Immature natural killer cell (primary cell): ENCODE results near the gene METTL22. TPM values are rescaled to one million over a fixed set of nuclear protein-coding genes. Genes with fewer than 3 reads are reported as not detected.
"Not testable (repeated sequence)": the region's sequence is repeated elsewhere in the genome, so short reads cannot be mapped to it uniquely, and the experiment has no call there.

Source experiments
- DNase-seq, 3 donors: peaks; one replicate each; pipeline ENCODE4 v3.0.0; 2022; ENCODE audit warnings: mixed read lengths in 1 of 3
- H3K27ac Mint-ChIP-seq, 6 donors: one replicate each; pipeline ENCODE4 v1.8.0; 2020; ENCODE audit warnings: mixed read lengths in 6 of 6, mild to moderate bottlenecking in 5 of 6, inconsistent platforms in 4 of 6, moderate library complexity in 3 of 6
- H3K27me3 Mint-ChIP-seq, 3 donors: one replicate each; pipeline ENCODE4 v1.8.0; 2020 to 2021; ENCODE audit warnings: low read depth in 3 of 3, mild to moderate bottlenecking in 3 of 3, mixed read lengths in 3 of 3, moderate library complexity in 3 of 3, inconsistent platforms in 1 of 3
- H3K36me3 Mint-ChIP-seq, 3 donors: one replicate each; pipeline ENCODE4 v1.8.0; 2020; ENCODE audit warnings: mixed read lengths in 3 of 3, inconsistent platforms in 2 of 3, mild to moderate bottlenecking in 2 of 3
- H3K4me1 Mint-ChIP-seq, 2 donors: one replicate each; pipeline ENCODE4 v1.8.0; 2020; ENCODE audit warnings: inconsistent platforms in 2 of 2, mild to moderate bottlenecking in 2 of 2, mixed read lengths in 2 of 2, moderate library complexity in 1 of 2
- H3K4me3 Mint-ChIP-seq, 5 donors: one replicate each; pipeline ENCODE4 v1.8.0; 2020; ENCODE audit warnings: mild to moderate bottlenecking in 5 of 5, mixed read lengths in 5 of 5, inconsistent platforms in 3 of 5, moderate library complexity in 3 of 5
- H3K9me3 Mint-ChIP-seq, 6 donors: one replicate each; pipeline ENCODE4 v1.8.0; 2020; ENCODE audit warnings: mild to moderate bottlenecking in 6 of 6, mixed read lengths in 6 of 6, inconsistent platforms in 4 of 6, moderate library complexity in 3 of 6
- polyA plus RNA-seq, 3 donors: library from polyadenylated mRNA; unstranded; fragments of 300-500 nt; fragmentation: Illumina TruSeq; gene quantifications; one replicate each; pipeline ENCODE4 v1.2.3, GENCODE V29; 2021

The METTL22 gene
- polyA plus RNA-seq, 3 donors from 2014 or later = 7.5 to 9.9 (median 9.4) TPM

GRCh38 chr16:8647721-8648318 is 26.3 kb downstream of the METTL22 start:
- no peak overlapping the region for H3K4me3 Mint-ChIP-seq
- H3K27ac Mint-ChIP-seq = no peak overlapping the region
- peaks cover 25 to 40% (median 26%) of the 10 kb centered on the region in 3 donors for H3K36me3 Mint-ChIP-seq
- H3K4me1 Mint-ChIP-seq = peaks cover 12 to 13% of the 10 kb centered on the region in 2 donors
- H3K9me3 Mint-ChIP-seq = no peaks in the 10 kb centered on the region
- DNase-seq = no peak
- peaks cover 0 to 4% (median 0%) of the 10 kb centered on the region in 3 donors for H3K27me3 Mint-ChIP-seq

- peaks cover 0 to 5% (median 0%) of the 10 kb centered on the region in 3 donors for H3K27me3 Mint-ChIP-seq
- peaks cover 17 to 35% (median 19%) of the 10 kb centered on the region in 3 donors for H3K36me3 Mint-ChIP-seq
- no peaks in the 10 kb centered on the region for H3K9me3 Mint-ChIP-seq
- H3K27ac Mint-ChIP-seq = no peak overlapping the region
- H3K4me1 Mint-ChIP-seq = peaks cover 12 to 13% of the 10 kb centered on the region in 2 donors
- H3K4me3 Mint-ChIP-seq = no peak overlapping the region
- no peak for DNase-seq
Measured at GRCh38 chr16:8648877-8649276, 27.4 kb downstream of the METTL22 start.

GRCh38 chr16:8649829-8650554 is 28.5 kb downstream of the METTL22 start:
- peaks cover 0 to 3% (median 0%) of the 10 kb centered on the region in 3 donors for H3K27me3 Mint-ChIP-seq
- no peaks in the 10 kb centered on the region for H3K9me3 Mint-ChIP-seq
- no peak for DNase-seq
- no peak overlapping the region for H3K4me3 Mint-ChIP-seq
- H3K36me3 Mint-ChIP-seq = peaks cover 12 to 25% (median 19%) of the 10 kb centered on the region in 3 donors
- H3K4me1 Mint-ChIP-seq = peaks cover 2 to 4% of the 10 kb centered on the region in 2 donors
- H3K27ac Mint-ChIP-seq = no peak overlapping the region

- not testable (repeated sequence) for H3K27ac Mint-ChIP-seq, H3K27me3 Mint-ChIP-seq, H3K9me3 Mint-ChIP-seq, DNase-seq, H3K4me3 Mint-ChIP-seq, H3K36me3 Mint-ChIP-seq, H3K4me1 Mint-ChIP-seq
Measured at GRCh38 chr16:8651958-8652357, 30.5 kb downstream of the METTL22 start.

- DNase-seq = no peak
Measured at GRCh38 chr16:8655184-8655717, 33.8 kb downstream of the METTL22 start.

GRCh38 chr16:8656376-8656775 is 34.9 kb downstream of the METTL22 start:
- H3K27me3 Mint-ChIP-seq = peaks cover 0 to 2% (median 2%) of the 10 kb centered on the region in 3 donors
- DNase-seq = no peak
- H3K36me3 Mint-ChIP-seq = peaks cover 0 to 4% (median 0%) of the 10 kb centered on the region in 3 donors
- no peaks in the 10 kb centered on the region for H3K9me3 Mint-ChIP-seq
- H3K27ac Mint-ChIP-seq = no peak overlapping the region
- H3K4me3 Mint-ChIP-seq = no peak overlapping the region
- no peaks in the 10 kb centered on the region for H3K4me1 Mint-ChIP-seq

More at GRCh38 chr16:8655184-8655717, 33.8 kb downstream of the METTL22 start:
- Mint-ChIP-seq H3K27me3 (peaks cover 0 to 2% (median under 1%) of the 10 kb centered on the region in 3 donors), H3K36me3 (peaks cover 0 to under 1% (median 0%) of the 10 kb centered on the region in 3 donors), H3K27ac (no peak overlapping the region), H3K4me3 (no peak overlapping the region), H3K9me3 (no peaks in the 10 kb centered on the region), H3K4me1 (no peaks in the 10 kb centered on the region)

GRCh38 chr16:8660841-8661301 is 39.4 kb downstream of the METTL22 start:
- no peak overlapping the region for H3K27ac Mint-ChIP-seq
- peak in 1 of 3 donors; percentile 34 for DNase-seq
- H3K36me3 Mint-ChIP-seq = peaks cover 0 to 8% (median 4%) of the 10 kb centered on the region in 3 donors
- no peaks in the 10 kb centered on the region for H3K9me3 Mint-ChIP-seq
- no peaks in the 10 kb centered on the region for H3K4me1 Mint-ChIP-seq
- H3K4me3 Mint-ChIP-seq = no peak overlapping the region
- H3K27me3 Mint-ChIP-seq = peaks cover 0 to 2% (median 0%) of the 10 kb centered on the region in 3 donors

- Mint-ChIP-seq H3K9me3 (no peaks in the 10 kb centered on the region), H3K36me3 (peaks cover 0 to 8% (median 8%) of the 10 kb centered on the region in 3 donors), H3K27me3 (peaks cover 0 to 2% (median 2%) of the 10 kb centered on the region in 3 donors), H3K4me3 (no peak overlapping the region), H3K27ac (no peak overlapping the region), H3K4me1 (no peaks in the 10 kb centered on the region)
- no peak for DNase-seq
Measured at GRCh38 chr16:8661703-8662102, 40.2 kb downstream of the METTL22 start.

GRCh38 chr16:8663192-8664089 is 41.9 kb downstream of the METTL22 start:
- Mint-ChIP-seq H3K27me3 (peaks cover 0 to 2% (median 2%) of the 10 kb centered on the region in 3 donors), H3K27ac (peak overlapping the region in 3 of 6 donors; percentile 38 to 79 (median 68)), H3K4me1 (no peaks in the 10 kb centered on the region), H3K9me3 (no peaks in the 10 kb centered on the region), H3K36me3 (peaks cover 0 to 17% (median 14%) of the 10 kb centered on the region in 3 donors), H3K4me3 (no peak overlapping the region)
- peak in 2 of 3 donors; percentile 3 to 35 for DNase-seq

GRCh38 chr16:8665529-8665928 is 44.0 kb downstream of the METTL22 start:
- H3K36me3 Mint-ChIP-seq = peaks cover 0 to 19% (median 13%) of the 10 kb centered on the region in 3 donors
- H3K27me3 Mint-ChIP-seq = peaks cover 0 to 2% (median 2%) of the 10 kb centered on the region in 3 donors
- DNase-seq = no peak
- no peak overlapping the region for H3K27ac Mint-ChIP-seq
- H3K4me3 Mint-ChIP-seq = no peak overlapping the region
- no peaks in the 10 kb centered on the region for H3K4me1 Mint-ChIP-seq
- H3K9me3 Mint-ChIP-seq = no peaks in the 10 kb centered on the region

- Mint-ChIP-seq H3K9me3 (no peaks in the 10 kb centered on the region), H3K36me3 (peaks cover 0 to 19% (median 13%) of the 10 kb centered on the region in 3 donors), H3K27me3 (peaks cover 0 to 2% (median 2%) of the 10 kb centered on the region in 3 donors), H3K27ac (peak overlapping the region in 1 of 6 donors; percentile 1), H3K4me3 (no peak overlapping the region), H3K4me1 (no peaks in the 10 kb centered on the region)
- DNase-seq = no peak
Measured at GRCh38 chr16:8667492-8667891, 46.0 kb downstream of the METTL22 start.

GRCh38 chr16:8668113-8668512 is 46.6 kb downstream of the METTL22 start:
- Mint-ChIP-seq H3K4me3 (no peak overlapping the region), H3K27ac (no peak overlapping the region), H3K36me3 (peaks cover 0 to 19% (median 13%) of the 10 kb centered on the region in 3 donors), H3K4me1 (no peaks in the 10 kb centered on the region), H3K9me3 (no peaks in the 10 kb centered on the region), H3K27me3 (peaks cover 0 to 2% (median 2%) of the 10 kb centered on the region in 3 donors)
- DNase-seq = no peak

- Mint-ChIP-seq H3K4me3 (no peak overlapping the region), H3K27ac (no peak overlapping the region), H3K9me3 (no peaks in the 10 kb centered on the region), H3K27me3 (peaks cover 0 to 4% (median 3%) of the 10 kb centered on the region in 3 donors), H3K4me1 (peaks cover 4 to 5% of the 10 kb centered on the region in 2 donors), H3K36me3 (peaks cover 0 to 19% (median 13%) of the 10 kb centered on the region in 3 donors)
- DNase-seq = no peak
Measured at GRCh38 chr16:8669481-8669880, 48.0 kb downstream of the METTL22 start.
